GM18505 (cell line): ENCODE data around the gene PALLD.
"Not testable (repeated sequence)": the region's sequence is repeated elsewhere in the genome, so short reads cannot be mapped to it uniquely, and the experiment has no call there.

Source experiments
- ATAC-seq: cut with Tn5 transposase; IDR thresholded peaks from one replicate; pipeline ENCODE4 v1.9.1; 2021; ENCODE audit not compliant: unreplicated experiment
- POLR2A ChIP-seq: IDR thresholded peaks from 4 replicates; pipeline ENCODE4 v1.6.1; 2011; ENCODE audit warnings: borderline replicate concordance; ENCODE audit not compliant: insufficient read depth, insufficient read length; ENCODE audit errors: extremely low read depth

PALLD gene

DNA sequence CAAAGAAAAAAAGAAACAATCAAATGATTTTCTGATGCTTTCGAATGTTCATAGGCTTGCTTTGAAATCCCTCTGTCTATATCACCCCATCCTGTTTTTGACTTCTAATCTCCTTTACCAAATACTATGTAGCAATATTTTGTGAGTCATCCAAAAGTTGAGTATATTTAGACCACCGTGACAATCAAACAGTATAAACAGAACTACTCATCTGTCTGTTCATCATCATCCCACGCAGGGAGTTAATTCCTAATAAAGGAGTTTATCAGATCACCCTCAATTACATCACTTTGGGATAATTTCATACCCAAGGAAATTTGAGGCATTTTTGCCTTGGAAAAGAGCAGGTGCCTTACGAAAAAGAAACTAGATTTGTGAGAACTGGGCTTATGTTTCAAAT, 300.3 kb downstream of the PALLD start:
- TF ChIP-seq POLR2A = no peak
- no peak for ATAC-seq

DNA sequence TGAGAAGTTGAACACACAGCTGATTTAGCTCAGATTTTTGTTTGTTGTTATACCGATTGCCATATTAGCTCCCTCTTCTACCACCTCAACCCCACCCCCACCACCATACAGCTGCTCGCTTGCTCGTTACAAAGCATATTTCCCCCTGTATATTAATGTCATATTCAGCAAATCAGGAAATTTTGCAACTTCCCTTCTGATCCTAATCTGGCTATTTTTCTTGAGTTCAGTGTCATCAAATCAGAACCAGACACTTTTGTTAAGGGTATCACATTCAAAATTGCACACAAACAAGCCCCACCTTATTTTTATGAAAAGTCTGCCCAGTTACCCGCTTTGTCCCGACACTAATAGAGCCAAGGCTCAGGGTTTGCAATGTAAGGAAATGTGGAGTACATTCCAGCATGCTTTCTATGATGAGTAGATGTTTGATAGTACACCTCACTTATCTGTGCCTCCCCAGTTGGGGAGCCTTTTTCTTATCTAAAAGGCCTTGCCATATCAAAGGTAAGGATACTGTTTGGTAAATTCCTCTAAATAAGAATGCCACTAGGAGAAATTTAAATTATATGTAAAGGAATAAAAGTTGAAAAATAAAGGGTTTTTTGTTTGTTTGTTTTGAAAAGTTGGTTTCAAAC, 301.0 kb downstream of the PALLD start:
- no peak for ATAC-seq
- TF ChIP-seq POLR2A = no peak

DNA sequence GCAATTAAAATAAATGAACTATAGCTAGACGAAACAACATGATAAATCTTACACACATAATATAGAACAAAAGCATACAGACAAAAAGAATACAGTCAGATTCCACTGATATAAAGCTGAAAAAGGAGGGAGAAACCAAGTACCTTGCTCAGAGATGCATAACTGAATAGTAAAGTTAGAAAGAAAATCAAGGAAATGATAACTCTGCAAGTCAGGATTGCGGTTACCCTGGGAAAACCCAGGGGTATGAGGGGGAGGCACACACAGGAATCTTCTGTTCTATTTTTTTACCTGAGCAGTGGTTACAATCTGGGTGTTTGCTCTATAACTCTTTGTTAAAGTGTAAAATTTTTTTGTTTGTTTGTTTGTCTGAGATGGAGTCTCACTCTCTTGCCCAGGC, 304.1 kb downstream of the PALLD start:
- no peak for TF ChIP-seq POLR2A
- ATAC-seq = no peak

DNA sequence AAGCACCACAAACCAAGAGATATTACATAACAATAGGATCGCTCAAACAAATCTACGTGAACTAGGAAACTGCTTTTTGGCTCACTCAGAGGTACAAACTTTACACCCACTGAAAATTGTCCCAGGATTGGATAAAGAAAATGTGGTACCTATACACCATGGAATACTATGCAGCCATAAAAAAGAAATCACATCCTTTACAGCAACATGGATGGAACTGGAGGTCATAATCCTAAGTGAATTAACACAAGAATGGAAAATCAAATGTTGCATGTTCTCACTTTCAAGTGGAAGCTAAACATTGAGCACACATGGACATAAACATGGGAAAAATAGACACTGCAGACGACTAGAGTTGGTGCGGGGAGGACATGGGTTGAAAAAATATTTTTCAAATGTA, 305.4 kb downstream of the PALLD start:
- ATAC-seq = no peak
- TF ChIP-seq POLR2A = no peak

DNA sequence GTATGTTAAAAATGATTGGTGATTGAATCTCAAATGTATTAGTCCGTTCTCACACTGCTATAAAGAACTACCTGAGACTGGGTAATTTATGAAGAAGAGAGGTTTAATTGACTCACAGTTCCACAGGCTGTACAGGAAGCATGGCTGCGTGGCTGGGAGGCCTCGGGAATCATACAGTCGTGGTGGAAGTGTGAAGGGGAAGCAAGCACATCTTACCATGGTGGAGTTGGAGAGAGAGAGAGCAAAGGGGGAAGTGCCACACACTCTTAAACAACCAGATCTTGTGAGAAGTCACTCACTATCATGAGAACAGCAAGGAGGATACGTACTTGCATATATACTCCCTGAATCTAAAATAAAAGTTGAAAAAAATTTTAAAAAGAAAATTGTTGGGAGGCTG, 306.2 kb downstream of the PALLD start:
- not testable (repeated sequence) for ATAC-seq

DNA sequence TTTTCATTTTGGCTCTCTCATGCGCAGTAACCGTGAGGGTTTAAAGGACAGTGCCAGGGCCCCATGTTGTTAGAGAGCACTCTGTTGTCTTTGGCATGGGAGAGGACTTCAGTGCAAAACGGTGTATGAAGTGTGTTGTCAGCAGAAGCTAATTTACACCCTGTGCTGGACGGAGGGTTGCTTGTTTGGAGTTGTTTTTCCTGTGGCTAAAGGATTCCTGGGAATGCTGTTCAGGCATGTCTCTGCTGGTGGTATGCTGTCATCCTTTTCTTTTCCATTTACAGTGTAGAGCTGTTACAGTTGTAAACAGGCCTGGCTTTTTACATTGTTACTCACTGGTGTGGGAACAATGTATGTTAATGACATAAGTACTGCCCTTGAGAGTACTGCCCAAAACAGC, 306.9 kb downstream of the PALLD start:
- no peak for TF ChIP-seq POLR2A
- ATAC-seq = no peak

DNA sequence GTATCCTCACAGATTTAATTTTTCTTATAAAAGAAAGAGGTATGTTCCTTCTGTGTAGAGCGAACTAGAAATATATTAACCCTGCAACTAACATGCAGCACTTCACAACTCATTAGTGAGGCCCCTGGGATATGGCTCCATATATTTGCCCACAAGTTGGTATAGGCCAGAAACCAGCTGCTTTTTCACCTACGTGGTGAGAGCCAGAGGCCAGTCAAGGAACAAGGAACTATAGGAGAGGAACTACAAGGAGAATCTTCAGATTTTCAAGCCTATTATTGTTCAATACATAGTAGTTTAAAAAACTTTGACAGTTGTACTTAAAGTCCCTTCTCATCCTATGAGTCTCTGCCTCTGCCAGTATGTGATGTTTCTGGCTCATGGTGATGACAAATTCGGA, 307.3 kb downstream of the PALLD start:
- ATAC-seq = no peak
- no peak for TF ChIP-seq POLR2A

DNA sequence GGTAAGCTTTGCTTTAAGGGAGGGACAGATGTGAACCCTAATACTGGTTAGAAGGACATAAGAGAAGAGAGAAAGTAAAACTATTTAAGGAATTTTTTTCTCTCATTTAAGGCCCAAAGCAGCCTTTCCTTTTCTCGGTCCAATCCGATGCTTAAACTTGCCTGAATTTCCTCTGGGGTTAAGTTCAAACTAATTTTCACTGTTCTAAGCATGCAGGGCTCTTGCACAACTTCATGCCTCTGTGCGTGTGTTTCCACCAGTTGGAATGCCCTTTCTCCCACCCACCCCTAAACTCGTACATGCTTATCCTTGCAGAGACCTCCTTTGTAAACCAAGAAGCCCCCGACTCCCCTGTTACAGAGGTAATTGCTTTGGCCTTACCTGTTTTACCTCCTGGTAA, 308.5 kb downstream of the PALLD start:
- TF ChIP-seq POLR2A = no peak
- no peak for ATAC-seq

DNA sequence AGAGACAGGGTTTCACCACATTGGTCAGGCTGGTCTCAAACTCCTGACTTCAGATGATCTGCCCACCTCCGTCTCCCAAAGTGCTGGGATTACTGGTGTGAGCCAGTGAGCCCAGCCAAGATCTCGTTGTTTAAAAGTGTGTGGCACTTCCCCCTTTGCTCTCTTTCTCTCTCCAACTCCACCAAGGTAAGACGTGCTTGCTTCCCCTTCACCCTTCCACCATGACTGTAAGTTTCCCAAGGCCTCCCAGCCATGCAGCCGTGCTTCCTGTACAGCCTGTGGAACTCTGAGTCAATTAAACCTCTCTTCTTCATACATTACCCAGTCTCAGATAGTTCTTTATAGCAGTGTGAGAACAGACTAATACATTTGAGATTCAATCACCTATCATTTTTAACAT, 309.4 kb downstream of the PALLD start:
- ATAC-seq = not testable (repeated sequence)

DNA sequence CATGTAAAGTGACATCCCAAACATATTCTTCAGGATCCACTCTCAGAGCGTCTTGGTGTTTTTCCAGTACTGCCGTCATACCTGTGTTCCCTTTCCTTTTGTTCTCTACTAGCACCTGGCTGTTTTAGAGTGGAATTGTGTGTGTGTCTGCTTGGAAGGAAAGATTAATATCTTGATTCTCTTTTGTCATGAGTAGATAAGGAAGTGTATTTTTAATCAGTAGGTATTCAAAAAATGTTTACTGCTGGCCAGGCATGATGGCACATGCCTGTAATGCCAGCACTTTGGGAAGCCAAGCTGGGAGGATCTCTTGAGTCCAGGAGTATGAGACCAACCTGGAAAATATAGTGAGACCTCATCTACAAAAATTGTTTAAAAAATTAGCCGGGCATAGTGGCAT, 314.4 kb downstream of the PALLD start:
- no peak for TF ChIP-seq POLR2A
- no peak for ATAC-seq

DNA sequence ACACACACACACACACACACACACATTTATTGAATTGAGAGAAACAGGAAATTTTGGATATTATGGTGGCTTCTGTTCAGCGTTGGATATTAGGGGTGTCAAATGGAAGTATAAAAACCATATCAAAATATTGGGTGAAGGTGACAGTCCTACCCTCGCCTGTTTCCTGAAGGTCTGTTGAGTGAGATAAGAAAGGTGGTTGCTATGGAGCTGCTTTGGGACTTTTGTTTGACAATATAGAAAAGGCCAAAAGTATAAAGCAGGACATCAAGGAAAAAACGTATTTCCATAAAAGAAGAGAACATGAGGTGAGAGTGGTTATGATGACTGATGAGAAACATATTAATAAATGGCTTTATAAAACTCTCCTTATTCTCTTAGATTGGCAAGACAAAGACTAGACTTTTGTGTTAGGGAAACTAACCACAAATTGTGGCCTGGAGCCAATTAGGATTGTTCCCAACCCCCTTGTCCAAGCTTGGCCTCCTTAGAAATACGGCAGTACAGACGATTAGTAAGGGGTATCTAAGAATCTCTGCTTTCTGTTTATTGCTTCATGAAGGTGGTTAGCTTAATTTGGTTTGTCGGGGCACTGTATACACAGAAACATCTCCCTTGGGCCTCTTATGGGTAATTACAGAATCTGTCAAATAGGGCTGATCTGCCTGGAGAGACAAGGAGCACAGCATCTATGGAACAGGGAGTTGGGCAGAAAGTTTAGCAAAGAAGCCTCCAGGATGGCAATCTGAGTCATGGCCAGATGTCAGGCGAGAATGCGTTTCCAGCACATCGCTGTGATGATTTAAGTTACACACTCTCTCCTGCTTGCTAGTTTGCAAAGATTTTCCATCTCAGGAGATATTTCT, 315.2 kb downstream of the PALLD start:
- ATAC-seq = no peak
- no peak for TF ChIP-seq POLR2A

DNA sequence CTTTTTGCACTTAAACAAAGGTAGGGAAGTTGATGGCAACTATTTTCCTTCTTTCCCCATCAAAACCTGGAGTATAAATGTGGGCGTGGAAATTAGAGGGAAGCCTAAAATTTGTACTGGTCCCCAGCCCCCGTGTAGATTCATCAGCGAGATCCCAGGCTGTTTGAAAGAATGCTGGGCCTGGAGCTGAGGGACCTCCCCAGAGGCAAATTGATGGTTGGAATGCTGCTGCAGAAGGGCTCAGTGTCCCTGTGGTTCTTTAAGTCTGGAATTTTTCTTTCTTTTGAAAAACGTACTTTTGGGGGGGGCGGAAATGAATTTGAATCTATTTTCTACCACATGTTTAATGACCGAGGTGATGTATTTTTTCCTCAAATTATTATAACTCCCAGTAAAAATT, 316.0 kb downstream of the PALLD start:
- no peak for ATAC-seq
- no peak for TF ChIP-seq POLR2A

DNA sequence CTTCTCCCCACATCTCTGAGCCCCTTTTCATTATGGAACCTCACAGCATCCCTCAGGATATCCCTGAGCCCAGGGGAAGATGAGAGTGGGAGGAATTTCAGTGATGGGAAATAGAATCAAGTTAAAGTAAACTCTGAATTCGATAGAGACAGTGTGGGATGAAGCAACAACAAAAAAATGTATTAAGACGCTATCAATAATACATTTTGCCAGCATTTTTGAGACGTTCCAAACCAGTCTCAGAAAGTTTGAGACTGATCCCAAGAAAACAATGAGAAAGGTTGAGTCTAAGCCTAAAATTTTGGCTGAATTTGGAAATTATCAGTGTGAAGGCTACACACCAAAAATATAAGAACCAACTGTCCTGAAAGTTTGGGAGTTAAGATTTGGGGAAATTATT, 317.0 kb downstream of the PALLD start:
- no peak for ATAC-seq
- no peak for TF ChIP-seq POLR2A
